A549 (cell line): ENCODE measurements around the gene TCEANC2.

ENCODE experiments used
- MAZ ChIP-seq: fragments of 150-350 bp; IDR thresholded peaks from 2 replicates; pipeline ENCODE4 v1.6.1; 2014; ENCODE audit warnings: antibody characterized with exemption, low read depth, low read length, borderline replicate concordance
- RAD21 ChIP-seq, 2 experiments: fragments of >200 bp in 1 of 2; sonication (Bioruptor Twin) in 1 of 2; formaldehyde crosslinking in 1 of 2; IDR thresholded peaks in 1 of 2; conservative IDR thresholded peaks in 1 of 2; 2 replicates in 1 of 2; 3 replicates in 1 of 2; pipeline ENCODE4 v1.6.1; 2012 to 2018; ENCODE audit warnings: inconsistent platforms in 1 of 2
- SMC3 ChIP-seq: fragments of >200 bp; sonication (Bioruptor Twin); formaldehyde crosslinking; IDR thresholded peaks from 3 replicates; pipeline ENCODE4 v1.6.1; 2018; ENCODE audit warnings: inconsistent platforms
- TF ChIP-seq, protein P1 (sequence below): fragments of >200 bp; sonication (Bioruptor Twin); formaldehyde crosslinking; IDR thresholded peaks from 3 replicates; pipeline ENCODE4 v1.5.1; 2016

- TF ChIP-seq MAZ (no peak), RAD21 (conservative IDR thresholded peaks at IDR 0.05 in 1 of 2, IDR thresholded peaks at IDR 0.05 in 1 of 2) (no peak), SMC3 (no peak)
- TF ChIP-seq, protein P1, sequence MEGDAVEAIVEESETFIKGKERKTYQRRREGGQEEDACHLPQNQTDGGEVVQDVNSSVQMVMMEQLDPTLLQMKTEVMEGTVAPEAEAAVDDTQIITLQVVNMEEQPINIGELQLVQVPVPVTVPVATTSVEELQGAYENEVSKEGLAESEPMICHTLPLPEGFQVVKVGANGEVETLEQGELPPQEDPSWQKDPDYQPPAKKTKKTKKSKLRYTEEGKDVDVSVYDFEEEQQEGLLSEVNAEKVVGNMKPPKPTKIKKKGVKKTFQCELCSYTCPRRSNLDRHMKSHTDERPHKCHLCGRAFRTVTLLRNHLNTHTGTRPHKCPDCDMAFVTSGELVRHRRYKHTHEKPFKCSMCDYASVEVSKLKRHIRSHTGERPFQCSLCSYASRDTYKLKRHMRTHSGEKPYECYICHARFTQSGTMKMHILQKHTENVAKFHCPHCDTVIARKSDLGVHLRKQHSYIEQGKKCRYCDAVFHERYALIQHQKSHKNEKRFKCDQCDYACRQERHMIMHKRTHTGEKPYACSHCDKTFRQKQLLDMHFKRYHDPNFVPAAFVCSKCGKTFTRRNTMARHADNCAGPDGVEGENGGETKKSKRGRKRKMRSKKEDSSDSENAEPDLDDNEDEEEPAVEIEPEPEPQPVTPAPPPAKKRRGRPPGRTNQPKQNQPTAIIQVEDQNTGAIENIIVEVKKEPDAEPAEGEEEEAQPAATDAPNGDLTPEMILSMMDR = no peak
Observed at GRCh38 chr1:54052934-54053744, at the start of gene TCEANC2, which contains the start of gene TMEM59.
